Stomach (tissue), 9 donors: ENCODE data around the gene ORAI3. TPM values are rescaled to one million over a fixed set of nuclear protein-coding genes. Genes with fewer than 3 reads are reported as not detected.

Source experiments
- DNase-seq, 2 donors: peaks; one replicate each; pipeline versions ENCODE4 v3.0.0 to v3.0.0-alpha.2; 2013 to 2019
- H3K27ac ChIP-seq, 5 donors: fragments of 200-600 bp in 4 of 5; sonication (generic) in 4 of 5; one replicate each; pipeline ENCODE4 v1.5.1; 2013 to 2019; ENCODE audit warnings: mild to moderate bottlenecking in 1 of 5, moderate library complexity in 1 of 5
- H3K27me3 ChIP-seq, 3 donors: fragments of 200-600 bp; sonication (generic); one replicate each; pipeline ENCODE4 v1.5.1; 2017 to 2019; ENCODE audit warnings: mixed run types in 1 of 3
- H3K36me3 ChIP-seq, 4 donors: fragments of 200-600 bp; sonication (generic); 1 replicate in 3 of 4; 2 replicates in 1 of 4; pipeline ENCODE4 v1.5.1; 2016 to 2019
- H3K4me1 ChIP-seq, 4 donors: fragments of 200-600 bp; sonication (generic); one replicate each; pipeline ENCODE4 v1.5.1; 2016 to 2019
- H3K4me3 ChIP-seq, 4 donors: fragments of 200-600 bp; sonication (generic) in 3 of 4; one replicate each; pipeline ENCODE4 v1.5.1; 2016 to 2019; ENCODE audit warnings: mild to moderate bottlenecking in 1 of 4
- H3K9me3 ChIP-seq, 4 donors: fragments of 200-600 bp; sonication (generic); one replicate each; pipeline ENCODE4 v1.5.1; 2016 to 2019
- CTCF ChIP-seq, 7 experiments: fragments of 450-650 bp in 4 of 7; fragments of 200-600 bp in 3 of 7; sonication (generic) in 3 of 7; IDR thresholded peaks; one replicate each; pipeline ENCODE4 v1.5.1; 2016 to 2019; ENCODE audit warnings: antibody characterized with exemption in 7 of 7, control low read depth in 2 of 7, mild to moderate bottlenecking in 1 of 7
- EP300 ChIP-seq: sonication (generic); formaldehyde crosslinking; IDR thresholded peaks from one replicate; pipeline ENCODE4 v1.6.1; 2017; ENCODE audit warnings: antibody characterized with exemption
- POLR2A ChIP-seq, 4 donors: fragments of 450-650 bp; IDR thresholded peaks; one replicate each; pipeline ENCODE4 v1.6.1; 2016; ENCODE audit warnings: antibody characterized with exemption in 4 of 4, control low read depth in 2 of 4, mild to moderate bottlenecking in 1 of 4, moderate library complexity in 1 of 4
- POLR2AphosphoS5 ChIP-seq, 3 donors: sonication (generic); formaldehyde crosslinking; IDR thresholded peaks; one replicate each; pipeline ENCODE4 v1.6.1; 2016; ENCODE audit warnings: antibody characterized with exemption in 3 of 3
- WGBS, 5 donors: extraction: QIAGEN DNeasy Blood & Tissue Kit in 3 of 5; methylation state at CpG; one replicate each; pipeline versions ENCODE4 v1.1.5 to v1.1.7; 2013 to 2018; 5-methylcytosine and 5-hydroxymethylcytosine counted together
- intact Hi-C: fragments of 100-400 bp; cut with DNase I; formaldehyde crosslinking; loops from one replicate; pipeline ENCODE4 v1.15.1; 2023; ENCODE audit warnings: low total_unique reads
- polyA plus RNA-seq, 3 donors: library from polyadenylated mRNA; stranded (reverse); fragments of 200-250 nt; gene quantifications; one replicate each; pipeline ENCODE4 v1.2.3, GENCODE V29; 2013
- total RNA-seq, 5 donors: library from RNA; depleted of rRNA; stranded (reverse); fragments of >200 nt; gene quantifications; one replicate each; pipeline versions ENCODE4 v1.1.0 to v1.2.3, GENCODE V29; 2014 to 2016
- donor health status: healthy with polysubstance abuse.
- donor health status: Bipolar disorder and iron deficiency.
- donor health status: healthy.

ORAI3 gene
- total and polyA plus RNA-seq, 8 donors = 6.7 to 26.0 (median 10.5) TPM; not detected in 1

- Histone ChIP-seq H3K36me3 (peaks cover 98 to 100% (median 100%) of the 10 kb centered on the region in 4 donors), H3K27me3 (no peaks in the 10 kb centered on the region), H3K9me3 (no peaks in the 10 kb centered on the region), H3K4me1 (no peaks in the 10 kb centered on the region), H3K27ac (no peak overlapping the region), H3K4me3 (no peak overlapping the region)
- DNase-seq = no peak
- TF ChIP-seq EP300 (no peak), POLR2A (IDR thresholded peaks at IDR 0.05) (no peak), POLR2AphosphoS5 (IDR thresholded peaks at IDR 0.05) (no peak), CTCF (IDR thresholded peaks at IDR 0.05) (no peak)
- 92 to 96% (median 94%) methylated on average over 13 to 19 of the region's 19 CpGs for WGBS, 5 donors
- intact Hi-C loops = no loop called here
Measured at GRCh38 chr16:30966033-30966619, 17.3 kb downstream of the ORAI3 start.

GRCh38 chr16:30967795-30968194 is 18.9 kb downstream of the ORAI3 start:
- WGBS, 5 donors = 87 to 94% (median 89%) methylated on average over 4 of the region's 4 CpGs
- Histone ChIP-seq H3K4me3 (no peak overlapping the region), H3K27ac (no peak overlapping the region), H3K36me3 (peaks cover 98 to 100% (median 100%) of the 10 kb centered on the region in 4 donors), H3K9me3 (no peaks in the 10 kb centered on the region), H3K27me3 (no peaks in the 10 kb centered on the region), H3K4me1 (no peaks in the 10 kb centered on the region)
- TF ChIP-seq EP300 (no peak), POLR2AphosphoS5 (IDR thresholded peaks at IDR 0.05) (no peak), CTCF (IDR thresholded peaks at IDR 0.05) (no peak), POLR2A (IDR thresholded peaks at IDR 0.05) (no peak)
- intact Hi-C loops = no loop called here
- DNase-seq = no peak

- H3K9me3 ChIP-seq = no peaks in the 10 kb centered on the region
- H3K36me3 ChIP-seq = peaks cover 98 to 100% (median 100%) of the 10 kb centered on the region in 4 donors
- 91 to 97% (median 97%) methylated on average over 19 of the region's 19 CpGs for WGBS, 5 donors
- TF ChIP-seq EP300 (no peak), POLR2A (IDR thresholded peaks at IDR 0.05) (no peak), POLR2AphosphoS5 (IDR thresholded peaks at IDR 0.05) (no peak), CTCF (IDR thresholded peaks at IDR 0.05) (no peak)
- DNase-seq = no peak
- intact Hi-C loops = no loop called here
- no peak overlapping the region for H3K4me3 ChIP-seq
- no peaks in the 10 kb centered on the region for H3K4me1 ChIP-seq
- no peak overlapping the region for H3K27ac ChIP-seq
- no peaks in the 10 kb centered on the region for H3K27me3 ChIP-seq
Measured at GRCh38 chr16:30969246-30969842, 20.5 kb downstream of the ORAI3 start.

GRCh38 chr16:30971298-30971697 is 22.4 kb downstream of the ORAI3 start:
- Histone ChIP-seq H3K4me3 (no peak overlapping the region), H3K4me1 (no peaks in the 10 kb centered on the region), H3K27me3 (no peaks in the 10 kb centered on the region), H3K27ac (no peak overlapping the region), H3K36me3 (peaks cover 91 to 100% (median 100%) of the 10 kb centered on the region in 4 donors), H3K9me3 (no peaks in the 10 kb centered on the region)
- 93 to 97% (median 96%) methylated on average over 14 of the region's 14 CpGs for WGBS, 5 donors
- no peak for DNase-seq
- intact Hi-C loops = no loop called here
- TF ChIP-seq CTCF (IDR thresholded peaks at IDR 0.05) (no peak), POLR2A (IDR thresholded peaks at IDR 0.05) (no peak), POLR2AphosphoS5 (IDR thresholded peaks at IDR 0.05) (no peak)
